ENCODE measurements around the gene IL15. TPM values are rescaled to one million over a fixed set of nuclear protein-coding genes. Genes with fewer than 3 reads are reported as not detected.
"Not testable (repeated sequence)": the region's sequence is repeated elsewhere in the genome, so short reads cannot be mapped to it uniquely, and the experiment has no call there.

IL15 gene
- total RNA-seq, 1 donor from 2014 or later, result not detected

DNA sequence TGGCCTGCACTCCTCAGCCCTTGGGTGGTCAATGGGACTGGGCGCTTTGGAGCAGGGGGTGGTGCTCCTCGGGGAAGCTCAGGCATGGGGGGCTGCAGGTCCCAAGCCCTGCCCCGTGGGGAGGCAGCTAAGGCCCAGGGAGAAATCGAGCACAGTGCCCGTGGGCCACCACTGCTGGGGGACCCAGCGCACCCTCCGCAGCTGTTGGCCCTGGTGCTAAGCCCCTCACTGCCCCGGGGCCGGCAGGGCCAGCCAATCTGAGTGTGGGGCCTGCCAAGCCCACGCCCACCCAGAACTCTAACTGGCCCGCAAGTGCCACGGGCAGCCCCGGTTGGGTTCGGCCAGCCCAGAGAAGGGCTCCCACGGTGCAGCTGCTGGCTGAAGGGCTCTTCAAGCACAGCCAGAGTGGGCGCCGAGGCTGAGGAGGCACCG is 30.9 kb upstream of the IL15 start:
- no peaks in the 10 kb centered on the region for H3K36me3 Mint-ChIP-seq (ENCODE audit: unreplicated experiment)
- no peak overlapping the region for H3K27ac Mint-ChIP-seq (ENCODE audit: unreplicated experiment)
- no peak for DNase-seq
- no peaks in the 10 kb centered on the region for H3K4me1 Mint-ChIP-seq (ENCODE audit: low read depth, unreplicated experiment)
- peaks cover 2% of the 10 kb centered on the region for H3K9me3 Mint-ChIP-seq (ENCODE audit: unreplicated experiment)
- H3K27me3 Mint-ChIP-seq (ENCODE audit: unreplicated experiment), result no peaks in the 10 kb centered on the region
- H3K4me3 Mint-ChIP-seq (ENCODE audit: unreplicated experiment), result no peak overlapping the region
- TF ChIP-seq, protein P1, sequence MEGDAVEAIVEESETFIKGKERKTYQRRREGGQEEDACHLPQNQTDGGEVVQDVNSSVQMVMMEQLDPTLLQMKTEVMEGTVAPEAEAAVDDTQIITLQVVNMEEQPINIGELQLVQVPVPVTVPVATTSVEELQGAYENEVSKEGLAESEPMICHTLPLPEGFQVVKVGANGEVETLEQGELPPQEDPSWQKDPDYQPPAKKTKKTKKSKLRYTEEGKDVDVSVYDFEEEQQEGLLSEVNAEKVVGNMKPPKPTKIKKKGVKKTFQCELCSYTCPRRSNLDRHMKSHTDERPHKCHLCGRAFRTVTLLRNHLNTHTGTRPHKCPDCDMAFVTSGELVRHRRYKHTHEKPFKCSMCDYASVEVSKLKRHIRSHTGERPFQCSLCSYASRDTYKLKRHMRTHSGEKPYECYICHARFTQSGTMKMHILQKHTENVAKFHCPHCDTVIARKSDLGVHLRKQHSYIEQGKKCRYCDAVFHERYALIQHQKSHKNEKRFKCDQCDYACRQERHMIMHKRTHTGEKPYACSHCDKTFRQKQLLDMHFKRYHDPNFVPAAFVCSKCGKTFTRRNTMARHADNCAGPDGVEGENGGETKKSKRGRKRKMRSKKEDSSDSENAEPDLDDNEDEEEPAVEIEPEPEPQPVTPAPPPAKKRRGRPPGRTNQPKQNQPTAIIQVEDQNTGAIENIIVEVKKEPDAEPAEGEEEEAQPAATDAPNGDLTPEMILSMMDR (IDR thresholded peaks at IDR 0.05; ENCODE audit: partially characterized antibody, unreplicated experiment), result no peak

DNA sequence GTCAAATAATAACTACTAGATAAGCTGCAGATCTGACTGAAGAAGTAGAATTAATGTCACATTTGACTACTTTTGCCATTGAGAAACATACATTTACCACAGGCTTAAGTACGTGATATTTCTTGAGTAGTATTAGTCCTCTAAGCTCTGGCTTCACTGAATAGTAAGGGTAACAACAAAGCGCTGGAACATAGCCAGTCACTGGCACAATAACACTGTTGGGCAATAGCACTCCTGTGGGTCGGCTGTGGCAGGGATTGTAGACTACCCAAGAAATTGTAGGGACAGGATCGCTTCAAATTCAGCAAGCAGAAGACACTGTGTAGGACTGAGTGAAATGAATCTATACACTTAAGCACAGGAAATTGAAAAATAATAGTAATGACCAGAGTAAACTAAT is 27.1 kb upstream of the IL15 start:
- no peaks in the 10 kb centered on the region for H3K27me3 Mint-ChIP-seq (ENCODE audit: unreplicated experiment)
- TF ChIP-seq, protein P1 (IDR thresholded peaks at IDR 0.05; ENCODE audit: partially characterized antibody, unreplicated experiment), result no peak
- no peak for DNase-seq
- H3K36me3 Mint-ChIP-seq (ENCODE audit: unreplicated experiment), result no peaks in the 10 kb centered on the region
- no peaks in the 10 kb centered on the region for H3K4me1 Mint-ChIP-seq (ENCODE audit: low read depth, unreplicated experiment)
- H3K9me3 Mint-ChIP-seq (ENCODE audit: unreplicated experiment), result peaks cover 2% of the 10 kb centered on the region
- no peak overlapping the region for H3K4me3 Mint-ChIP-seq (ENCODE audit: unreplicated experiment)
- no peak overlapping the region for H3K27ac Mint-ChIP-seq (ENCODE audit: unreplicated experiment)

DNA sequence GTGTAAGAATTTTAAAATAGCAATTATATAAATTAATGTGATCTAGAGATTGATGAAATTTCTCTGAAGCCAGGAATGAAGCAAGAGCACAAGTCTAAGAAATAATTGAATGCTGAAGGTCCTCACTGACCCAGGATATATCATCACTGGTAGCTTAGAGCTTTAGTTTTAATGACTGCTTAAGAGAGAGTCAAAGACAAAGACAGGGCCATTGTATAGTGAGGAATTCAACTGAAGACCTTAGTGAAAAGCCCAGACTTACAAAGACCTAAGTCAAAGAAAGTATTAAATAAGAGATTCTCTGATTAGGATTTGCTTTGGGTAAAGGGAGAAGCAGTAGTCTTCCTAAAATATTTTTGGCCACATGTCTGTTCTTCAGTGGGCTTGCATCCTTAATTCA is 26.0 kb upstream of the IL15 start:
- no peak overlapping the region for H3K4me3 Mint-ChIP-seq (ENCODE audit: unreplicated experiment)

DNA sequence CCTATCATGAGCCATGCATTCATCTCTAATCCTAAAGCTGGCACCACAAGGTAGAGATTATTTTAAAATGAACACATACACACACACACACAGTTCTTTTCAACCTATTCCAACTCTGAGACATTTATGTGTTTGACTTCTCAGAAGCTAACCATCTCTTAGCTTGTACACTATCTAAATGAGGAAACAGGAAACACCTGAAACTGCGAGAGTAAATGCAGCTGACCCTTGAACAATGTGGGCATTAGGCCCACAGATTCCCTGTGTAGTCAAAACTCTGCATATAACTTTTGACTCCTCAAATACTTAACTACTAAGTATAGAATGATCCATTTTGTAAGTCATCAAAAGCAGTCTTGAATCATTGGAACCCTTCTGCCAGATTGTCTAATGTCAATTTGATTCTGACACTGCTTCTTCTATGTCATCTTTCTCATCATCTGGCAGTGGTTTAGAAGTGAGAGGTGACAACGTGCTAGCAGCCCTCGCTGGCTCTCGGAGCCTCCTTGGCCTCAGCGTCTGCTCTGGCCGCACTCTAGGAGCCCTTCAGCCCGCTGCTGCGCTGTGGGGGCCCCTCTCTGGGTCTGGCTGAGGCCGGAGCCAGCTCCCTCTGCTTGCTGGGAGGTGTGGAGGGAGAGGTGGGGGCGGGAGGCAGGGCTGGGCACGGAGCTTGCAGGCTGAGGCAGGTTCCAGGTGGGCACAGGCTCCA is 21.4 kb upstream of the IL15 start:
- Mint-ChIP-seq H3K9me3 (ENCODE audit: unreplicated experiment) (no peaks in the 10 kb centered on the region), H3K4me3 (ENCODE audit: unreplicated experiment) (no peak overlapping the region), H3K4me1 (ENCODE audit: low read depth, unreplicated experiment) (no peaks in the 10 kb centered on the region), H3K27ac (ENCODE audit: unreplicated experiment) (no peak overlapping the region), H3K27me3 (ENCODE audit: unreplicated experiment) (no peaks in the 10 kb centered on the region), H3K36me3 (ENCODE audit: unreplicated experiment) (no peaks in the 10 kb centered on the region)
- TF ChIP-seq, protein P1 (IDR thresholded peaks at IDR 0.05; ENCODE audit: partially characterized antibody, unreplicated experiment), result no peak
- no peak for DNase-seq

More for the DNA sequence above, 26.0 kb upstream of the IL15 start:
- Mint-ChIP-seq H3K9me3 (ENCODE audit: unreplicated experiment) (peaks cover 2% of the 10 kb centered on the region), H3K27me3 (ENCODE audit: unreplicated experiment) (no peaks in the 10 kb centered on the region), H3K4me1 (ENCODE audit: low read depth, unreplicated experiment) (no peaks in the 10 kb centered on the region), H3K36me3 (ENCODE audit: unreplicated experiment) (no peaks in the 10 kb centered on the region), H3K27ac (ENCODE audit: unreplicated experiment) (no peak overlapping the region)
- TF ChIP-seq, protein P1 (IDR thresholded peaks at IDR 0.05; ENCODE audit: partially characterized antibody, unreplicated experiment), result no peak
- no peak for DNase-seq

DNA sequence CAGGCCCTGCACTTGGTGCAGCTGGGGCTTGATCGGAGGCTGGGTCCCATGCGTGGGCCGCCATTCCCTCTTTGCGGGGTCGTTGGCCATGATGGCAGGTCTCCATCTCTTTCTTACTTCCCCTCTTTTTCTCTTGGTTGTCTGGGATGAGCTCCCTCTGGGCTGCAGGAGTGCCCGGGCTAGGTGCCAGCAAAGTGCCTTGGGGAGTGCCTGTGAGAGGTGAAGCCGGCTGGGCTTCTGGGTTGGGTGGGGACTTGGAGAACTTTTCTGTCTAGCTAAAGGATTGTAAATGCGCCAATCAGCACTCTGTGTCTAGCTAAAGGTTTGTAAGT is 20.8 kb upstream of the IL15 start:
- not testable (repeated sequence) for H3K27me3 Mint-ChIP-seq (ENCODE audit: unreplicated experiment); H3K9me3 Mint-ChIP-seq (ENCODE audit: unreplicated experiment); H3K4me1 Mint-ChIP-seq (ENCODE audit: low read depth, unreplicated experiment); H3K4me3 Mint-ChIP-seq (ENCODE audit: unreplicated experiment); H3K27ac Mint-ChIP-seq (ENCODE audit: unreplicated experiment); H3K36me3 Mint-ChIP-seq (ENCODE audit: unreplicated experiment); DNase-seq
